ENCODE results near the gene SLC2A4. TPM values are rescaled to one million over a fixed set of nuclear protein-coding genes. Genes with fewer than 3 reads are reported as not detected.

The SLC2A4 gene
- total RNA-seq, 1 donor from 2014 or later, result under 0.01 TPM

- no peaks in the 10 kb centered on the region for H3K36me3 ChIP-seq (ENCODE audit: control insufficient read depth, insufficient read depth, low read length)
- DNase-seq (ENCODE audit: low read depth), result no peak
- TF ChIP-seq CTCF (IDR thresholded peaks at IDR 0.05; ENCODE audit: insufficient read depth, low read length, severe bottlenecking), result no peak
- no peak for FAIRE-seq
- H3K4me3 ChIP-seq (ENCODE audit: low read depth, low read length), result no peak overlapping the region
- no peaks in the 10 kb centered on the region for H3K27me3 ChIP-seq (ENCODE audit: control insufficient read depth, insufficient read depth, low read length)
These were observed 22.7 kb downstream of the SLC2A4 start for GRCh38 chr17:7304179-7304578.

- Histone ChIP-seq H3K27me3 (ENCODE audit: control insufficient read depth, insufficient read depth, low read length) (no peaks in the 10 kb centered on the region), H3K4me3 (ENCODE audit: low read depth, low read length) (peak within 1 kb of the TSS; percentile 82), H3K36me3 (ENCODE audit: control insufficient read depth, insufficient read depth, low read length) (peaks cover 15% of the 10 kb centered on the region)
- no peak for TF ChIP-seq CTCF (IDR thresholded peaks at IDR 0.05; ENCODE audit: insufficient read depth, low read length, severe bottlenecking)
- DNase-seq (ENCODE audit: low read depth) (peak; percentile 100), FAIRE-seq (peak; percentile 94)
These were observed 25.6 kb downstream of the SLC2A4 start, which contains the start of gene EIF5A for GRCh38 chr17:7306911-7307685. EIF5A (plus strand) TSS chr17:7307628; CDS start chr17:7309636, 2,008 bp downstream.

GRCh38 chr17:7307686-7308624, 26.4 kb downstream of the SLC2A4 start:
- H3K36me3 ChIP-seq (ENCODE audit: control insufficient read depth, insufficient read depth, low read length), result peaks cover 18% of the 10 kb centered on the region
- DNase-seq (ENCODE audit: low read depth) (no peak), FAIRE-seq (no peak)
- TF ChIP-seq CTCF (IDR thresholded peaks at IDR 0.05; ENCODE audit: insufficient read depth, low read length, severe bottlenecking), result no peak
- peak overlapping the region; percentile 82 for H3K4me3 ChIP-seq (ENCODE audit: low read depth, low read length)
- no peaks in the 10 kb centered on the region for H3K27me3 ChIP-seq (ENCODE audit: control insufficient read depth, insufficient read depth, low read length)

GRCh38 chr17:7308625-7309433, 27.3 kb downstream of the SLC2A4 start:
- FAIRE-seq (peak; percentile 87), DNase-seq (ENCODE audit: low read depth) (peak; percentile 78)
- Histone ChIP-seq H3K36me3 (ENCODE audit: control insufficient read depth, insufficient read depth, low read length) (peaks cover 20% of the 10 kb centered on the region), H3K4me3 (ENCODE audit: low read depth, low read length) (peak overlapping the region; percentile 82), H3K27me3 (ENCODE audit: control insufficient read depth, insufficient read depth, low read length) (no peaks in the 10 kb centered on the region)
- no peak for TF ChIP-seq CTCF (IDR thresholded peaks at IDR 0.05; ENCODE audit: insufficient read depth, low read length, severe bottlenecking)

- Histone ChIP-seq H3K27me3 (ENCODE audit: control insufficient read depth, insufficient read depth, low read length) (no peaks in the 10 kb centered on the region), H3K36me3 (ENCODE audit: control insufficient read depth, insufficient read depth, low read length) (peaks cover 20% of the 10 kb centered on the region), H3K4me3 (ENCODE audit: low read depth, low read length) (no peak overlapping the region)
- DNase-seq (ENCODE audit: low read depth), result no peak
- TF ChIP-seq CTCF (IDR thresholded peaks at IDR 0.05; ENCODE audit: insufficient read depth, low read length, severe bottlenecking), result no peak
- no peak for FAIRE-seq
These were observed 28.1 kb downstream of the SLC2A4 start for GRCh38 chr17:7309628-7310027.

Data from bronchial epithelial cell (primary cell).